Amniotic stem cell (primary cell): ENCODE measurements around the gene COQ7.

Source experiments
- DNase-seq: peaks from one replicate; lab custom pipeline; 2025; lab: John Stamatoyannopoulos, UW

Gene COQ7

DNA sequence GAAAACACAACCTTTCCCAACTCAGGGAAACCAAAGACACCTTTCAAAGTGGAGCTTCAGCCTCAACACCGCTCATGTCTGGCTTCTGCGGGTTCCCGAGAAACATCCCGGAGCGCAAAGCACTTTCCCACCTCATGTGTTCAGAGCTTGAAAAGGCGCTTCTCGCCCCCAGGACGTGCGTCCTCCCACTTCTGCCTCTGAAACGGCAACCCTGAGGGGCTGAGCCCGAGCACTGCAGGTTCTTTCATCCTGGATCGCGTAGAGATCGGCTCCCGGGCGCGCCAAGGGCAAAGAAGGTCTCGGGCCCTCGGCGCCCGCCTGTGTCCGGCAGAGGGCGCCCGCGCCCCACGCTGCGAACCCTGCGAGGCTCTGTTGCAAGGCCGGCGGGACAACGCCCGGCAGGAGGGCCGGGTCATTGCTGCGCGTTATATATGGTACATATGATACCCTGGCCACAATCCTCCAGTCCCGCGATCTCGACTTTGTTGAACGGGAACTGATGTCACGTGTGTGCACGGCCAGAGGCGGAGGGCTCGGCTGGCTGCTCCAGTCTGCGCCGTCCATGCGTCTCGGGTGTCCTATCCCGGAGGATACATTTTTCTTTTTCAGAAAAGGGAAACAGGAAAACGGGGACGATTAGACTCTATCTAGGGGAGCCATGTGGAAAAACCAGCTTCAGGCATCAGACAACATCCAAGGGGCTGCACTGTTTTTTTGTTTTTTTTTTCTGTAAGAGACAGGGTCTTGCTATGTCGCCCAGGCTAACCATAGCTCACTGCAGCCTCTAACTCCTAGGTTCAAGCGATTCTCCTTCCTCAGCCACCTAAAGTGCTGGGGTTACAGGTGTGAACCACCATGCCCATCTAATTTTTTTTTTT is 19.1 kb downstream of the COQ7 start:
- peak; percentile 88 for DNase-seq

GRCh38 chr16:19088341-19088916 is 21.0 kb downstream of the COQ7 start:
- DNase-seq = no peak

GRCh38 chr16:19089410-19089955 is 22.1 kb downstream of the COQ7 start:
- DNase-seq = no peak

DNA sequence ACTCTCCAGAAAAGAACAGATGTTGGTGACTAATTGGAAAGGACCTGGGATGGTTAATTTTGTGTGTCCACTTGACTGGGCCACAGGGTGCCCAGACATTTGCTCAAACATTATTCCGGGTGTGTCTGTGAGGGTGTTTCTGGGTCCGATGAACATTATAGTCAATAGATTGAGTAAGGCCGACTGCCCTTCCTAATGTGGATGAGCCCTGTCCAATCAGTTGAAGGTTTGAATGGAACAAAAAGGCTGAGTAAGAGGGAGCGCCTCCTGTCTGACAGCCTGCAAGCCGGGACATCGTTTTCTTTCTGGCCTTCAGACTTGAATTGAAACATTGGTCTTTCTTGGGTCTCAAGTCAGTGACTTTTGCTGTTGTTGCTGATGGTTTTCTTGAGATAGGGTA is 23.5 kb downstream of the COQ7 start:
- DNase-seq = no peak

DNA sequence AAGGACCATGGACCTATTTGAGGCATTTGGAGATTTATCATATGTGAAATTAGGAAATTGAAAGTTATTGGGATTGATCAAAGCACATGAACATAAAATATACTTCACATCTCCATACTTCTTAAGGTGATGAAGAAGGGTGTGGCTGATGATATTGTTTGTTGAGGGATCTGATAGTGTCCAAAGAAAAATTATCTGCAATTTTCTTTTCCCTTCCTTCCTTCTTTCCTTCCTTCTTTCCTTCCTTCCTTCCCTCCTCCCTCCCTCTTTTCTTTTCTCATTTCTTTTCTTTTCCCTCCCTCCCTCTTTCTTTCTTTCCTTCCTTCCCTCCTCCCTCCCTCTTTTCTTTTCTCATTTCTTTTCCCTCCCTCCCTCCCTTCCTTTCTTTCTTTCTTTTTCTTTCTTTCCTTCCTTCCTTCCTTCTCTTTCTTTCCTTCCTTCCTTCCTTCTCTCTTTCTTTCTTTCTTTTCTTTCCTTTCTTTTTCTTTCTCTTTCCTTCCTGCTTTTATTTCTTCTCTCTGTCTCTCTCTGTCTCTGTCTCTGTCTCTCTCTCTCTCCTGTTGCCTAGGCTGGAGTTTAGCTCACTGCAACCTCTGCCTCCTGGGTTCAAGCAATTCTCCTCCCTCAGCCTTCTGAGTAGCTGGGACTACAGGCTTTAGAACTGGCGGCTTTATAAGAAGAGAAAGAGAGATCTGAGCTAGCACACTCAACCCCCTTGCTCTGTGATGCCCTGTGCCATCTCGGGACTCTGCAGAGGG is 25.4 kb downstream of the COQ7 start:
- DNase-seq = no peak

DNA sequence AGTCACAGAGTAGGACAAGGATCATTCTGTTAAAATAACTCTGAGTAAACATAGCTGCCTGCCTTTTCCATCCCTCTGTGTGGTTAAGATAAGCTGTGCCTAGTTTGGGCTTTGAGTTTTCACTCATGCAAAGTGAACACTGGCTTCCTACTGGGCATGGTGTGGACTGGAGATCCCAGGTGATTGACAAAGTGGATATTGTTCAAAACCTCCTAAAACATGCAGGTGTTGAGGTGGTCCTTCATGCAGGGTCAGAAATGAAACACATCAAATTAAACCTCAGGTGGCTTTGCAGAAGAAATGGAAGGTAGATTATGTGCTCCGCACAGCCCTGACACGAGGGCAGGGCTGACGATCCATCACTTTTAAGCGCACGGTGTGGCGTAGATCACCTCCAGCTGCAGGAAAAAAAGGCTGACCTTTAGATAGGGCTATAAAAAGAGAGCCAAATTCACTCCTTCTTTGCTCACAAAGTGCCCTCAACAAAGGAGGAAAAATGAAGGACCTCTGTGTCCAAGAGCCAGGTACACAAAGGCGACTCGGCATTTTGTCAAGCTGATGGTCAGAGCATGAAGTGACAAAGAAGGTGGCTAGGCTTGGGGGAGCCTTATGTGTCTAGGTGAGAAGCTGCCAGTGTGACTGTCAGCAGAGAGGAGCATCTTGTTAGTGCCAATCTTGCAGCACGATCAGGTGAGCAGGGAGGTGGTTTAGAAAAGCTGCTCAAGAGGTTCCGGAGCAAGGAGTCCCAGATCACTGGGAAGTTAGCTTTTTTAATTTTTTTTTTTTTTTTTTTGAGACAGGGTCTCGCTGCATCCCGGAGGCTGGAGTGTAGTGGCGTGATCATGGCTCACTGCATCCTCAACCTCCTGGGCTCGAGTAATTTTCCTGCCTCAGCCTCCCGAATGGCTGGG is 26.5 kb downstream of the COQ7 start:
- DNase-seq = no peak

DNA sequence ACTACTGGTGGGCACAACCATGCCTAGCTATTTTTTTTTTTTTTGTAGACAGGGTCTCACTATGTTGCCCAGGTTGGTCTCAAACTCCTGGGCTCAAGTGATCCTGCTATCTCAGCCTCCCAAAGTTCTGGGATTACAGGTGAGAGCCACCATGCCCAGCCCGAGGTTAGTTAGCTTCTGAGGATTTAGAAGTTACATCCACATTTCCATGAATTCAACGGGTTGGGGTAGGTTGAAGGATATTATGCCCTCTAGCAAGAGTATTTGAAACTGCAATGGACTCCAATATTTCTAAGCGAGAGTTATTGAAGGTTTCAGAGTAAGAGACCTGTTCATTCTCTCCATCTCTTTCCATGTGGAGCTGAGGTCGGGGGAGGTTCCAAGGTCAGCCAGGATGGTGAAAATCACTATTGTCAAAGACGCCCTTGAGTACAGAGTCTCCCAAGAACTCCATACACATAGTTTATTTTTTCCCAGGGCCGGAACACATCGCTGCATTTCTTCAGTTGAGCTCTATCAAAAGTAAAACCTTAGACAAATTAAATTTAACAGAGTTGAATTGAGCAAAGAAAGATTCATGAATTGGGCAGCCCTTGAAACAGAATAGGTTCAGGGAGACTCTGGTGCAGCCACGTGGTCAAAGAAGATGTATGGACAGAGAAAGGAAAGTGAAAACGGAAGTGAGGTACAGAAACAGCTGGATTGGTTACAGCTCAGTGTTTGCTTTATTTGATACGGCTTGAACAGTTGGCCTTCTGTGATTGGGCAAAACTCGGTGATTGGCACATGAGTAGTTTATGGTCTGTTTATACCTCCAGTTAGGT is 27.3 kb downstream of the COQ7 start:
- DNase-seq = no peak

DNA sequence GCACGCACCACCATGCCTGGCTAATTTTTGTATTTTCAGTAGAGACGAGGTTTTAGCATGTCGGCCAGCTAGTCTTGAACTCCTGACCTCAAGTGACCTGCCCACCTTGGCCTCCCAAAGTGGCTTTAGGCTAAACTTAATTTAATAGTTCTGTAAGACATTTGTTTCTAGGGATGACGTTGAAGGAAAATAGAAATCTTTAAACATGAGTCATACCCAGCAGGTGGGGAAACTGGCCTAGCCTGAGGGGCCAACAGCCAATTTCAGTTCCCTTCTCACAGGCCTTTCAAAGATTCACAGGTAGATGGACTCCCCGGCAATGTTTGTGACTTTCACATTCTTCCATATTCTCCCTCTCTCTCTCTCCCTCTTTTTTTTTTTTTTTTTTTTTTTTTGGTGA is 28.2 kb downstream of the COQ7 start:
- DNase-seq = no peak

DNA sequence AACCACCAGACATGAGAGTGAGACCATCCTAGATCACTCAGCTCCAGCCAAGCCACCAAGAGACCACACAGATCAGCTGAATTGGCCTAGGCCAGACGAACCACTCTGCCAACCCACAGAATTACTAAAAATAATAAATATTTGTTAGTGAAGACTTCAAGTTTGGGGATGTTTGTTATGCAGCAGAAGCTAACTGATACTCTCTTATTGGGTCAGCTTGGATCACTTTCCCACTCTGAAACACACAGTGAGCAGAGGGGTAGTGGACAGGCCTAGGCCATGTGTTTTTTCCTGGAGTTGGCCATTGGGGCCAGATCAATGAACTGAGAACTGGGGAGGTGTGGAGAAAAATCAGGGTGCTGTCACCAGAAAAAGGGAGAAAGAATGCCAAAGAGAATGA is 30.8 kb downstream of the COQ7 start:
- no peak for DNase-seq

GRCh38 chr16:19102187-19102872 is 34.9 kb downstream of the COQ7 start:
- DNase-seq = no peak

- no peak for DNase-seq
Measured at GRCh38 chr16:19104607-19105006, 37.2 kb downstream of the COQ7 start.

DNA sequence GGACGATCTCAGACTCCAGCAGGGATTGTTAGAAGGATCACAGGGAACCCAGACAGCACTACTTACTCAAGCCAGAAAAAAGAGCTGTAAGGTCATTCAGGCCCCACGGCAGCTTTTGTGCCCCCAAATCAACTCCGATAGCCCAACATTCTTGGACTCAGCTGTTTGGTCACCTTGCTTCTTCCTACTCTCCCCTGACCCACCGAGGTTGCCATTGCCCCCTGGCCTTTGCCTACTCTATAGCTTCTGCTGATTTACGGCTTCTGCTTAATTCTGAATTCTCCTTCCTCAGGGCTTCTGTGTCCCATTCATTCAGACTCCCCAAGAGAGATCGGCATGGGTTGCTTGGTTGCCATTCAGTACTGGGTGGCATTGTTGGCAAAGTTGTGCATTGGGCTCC is 37.7 kb downstream of the COQ7 start:
- no peak for DNase-seq

GRCh38 chr16:19105891-19106624 is 38.6 kb downstream of the COQ7 start:
- DNase-seq = no peak

- DNase-seq = no peak
Measured at GRCh38 chr16:19106625-19107020, 39.2 kb downstream of the COQ7 start.

- no peak for DNase-seq
Measured at GRCh38 chr16:19108409-19109287, 41.2 kb downstream of the COQ7 start.

DNA sequence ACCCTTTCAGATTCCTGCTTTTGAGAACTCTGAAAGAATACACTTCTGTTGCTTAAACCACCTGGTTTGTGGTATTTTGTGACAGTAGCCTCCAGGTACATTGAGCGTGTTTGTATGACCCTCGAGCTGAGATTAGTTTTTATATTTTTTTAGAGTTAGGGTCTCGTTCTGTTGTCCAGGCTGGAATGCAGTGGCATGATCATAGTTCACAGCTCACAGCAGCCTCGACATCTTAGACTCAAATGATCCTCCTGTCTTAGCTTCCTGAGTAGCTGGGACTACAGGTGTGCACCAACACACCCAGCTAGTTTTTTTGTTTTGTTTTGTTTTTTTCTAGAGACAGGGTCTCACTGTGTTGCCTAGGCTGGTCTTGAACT is 41.9 kb downstream of the COQ7 start:
- no peak for DNase-seq

DNA sequence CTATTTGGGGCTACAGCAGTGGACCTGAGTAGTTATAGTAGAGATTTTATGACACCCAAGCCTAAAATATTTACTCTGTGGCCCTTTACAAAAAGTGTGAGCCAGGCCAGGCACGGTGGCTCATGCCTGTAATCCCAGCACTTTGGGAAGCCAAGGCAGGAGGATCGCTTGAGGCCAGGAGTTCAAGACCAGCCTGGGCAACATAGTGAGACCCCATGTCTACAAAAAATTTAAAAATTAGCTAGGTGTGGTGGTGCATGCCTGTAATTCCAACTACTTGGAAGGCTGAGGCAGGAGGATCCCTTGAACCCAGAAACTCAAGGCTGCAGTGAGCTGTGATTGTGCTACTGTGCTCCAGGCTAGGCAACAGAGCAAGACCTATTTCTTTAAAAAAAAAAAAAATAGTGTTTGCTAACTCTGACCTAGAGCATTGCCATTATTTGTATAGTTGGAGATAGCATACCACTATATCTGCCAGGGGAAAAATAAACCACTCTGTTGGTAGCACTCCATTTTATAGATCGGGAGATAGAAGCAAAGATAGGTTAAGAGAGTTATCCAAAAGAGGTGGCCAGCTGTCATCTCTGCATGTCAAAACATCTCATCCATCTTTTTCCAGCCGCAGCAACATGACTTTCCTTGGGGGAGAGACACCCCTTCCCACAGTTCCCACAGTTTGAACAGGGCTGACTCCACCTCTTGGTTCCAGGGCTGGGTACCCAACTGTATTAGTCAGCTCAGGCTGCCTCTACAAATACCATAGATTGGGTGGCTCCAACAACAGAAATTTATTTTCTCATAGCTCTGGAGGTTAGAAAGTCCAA is 43.3 kb downstream of the COQ7 start:
- no peak for DNase-seq

GRCh38 chr16:19112099-19112407 is 44.6 kb downstream of the COQ7 start:
- no peak for DNase-seq
